ENCODE results near the gene TAP1. TPM values are rescaled to one million over a fixed set of nuclear protein-coding genes. Genes with fewer than 3 reads are reported as not detected.

Gene TAP1
- total RNA-seq, 2 donors from 2014 or later: 41.6 to 46.9 TPM

DNA sequence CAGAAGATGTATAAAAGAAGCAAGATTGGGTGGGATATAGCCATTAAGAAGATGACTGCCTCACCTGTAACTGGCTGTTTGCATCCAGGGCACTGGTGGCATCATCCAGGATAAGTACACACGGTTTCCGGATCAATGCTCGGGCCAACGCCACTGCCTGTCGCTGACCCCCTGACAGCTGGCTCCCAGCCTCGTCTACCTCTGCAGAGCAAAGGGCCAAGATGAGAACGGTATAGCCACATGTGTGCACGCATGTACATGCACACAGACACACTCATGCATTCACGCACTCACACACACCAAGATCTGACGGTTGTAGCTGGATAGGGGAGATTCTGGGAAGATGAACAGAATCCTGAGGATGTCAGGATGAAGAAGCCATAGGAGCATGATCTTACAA is 6.5 kb downstream of the TAP1 start:
- Histone ChIP-seq H3K27ac (no peak overlapping the region), H3K9me3 (no peaks in the 10 kb centered on the region), H3K36me3 (peaks cover 26% of the 10 kb centered on the region), H3K4me3 (no peak overlapping the region), H3K4me1 (ENCODE audit: control insufficient read depth in 1 of 2, low read depth in 2 of 2) (peaks cover 11 to 28% of the 10 kb centered on the region in 2 donors), H3K27me3 (replicated peaks; ENCODE audit: insufficient read depth) (no peaks in the 10 kb centered on the region)
- no peak for ATAC-seq (ENCODE audit: insufficient number of reproducible peaks, low FRiP score, low read depth)
- TF ChIP-seq, protein P1, sequence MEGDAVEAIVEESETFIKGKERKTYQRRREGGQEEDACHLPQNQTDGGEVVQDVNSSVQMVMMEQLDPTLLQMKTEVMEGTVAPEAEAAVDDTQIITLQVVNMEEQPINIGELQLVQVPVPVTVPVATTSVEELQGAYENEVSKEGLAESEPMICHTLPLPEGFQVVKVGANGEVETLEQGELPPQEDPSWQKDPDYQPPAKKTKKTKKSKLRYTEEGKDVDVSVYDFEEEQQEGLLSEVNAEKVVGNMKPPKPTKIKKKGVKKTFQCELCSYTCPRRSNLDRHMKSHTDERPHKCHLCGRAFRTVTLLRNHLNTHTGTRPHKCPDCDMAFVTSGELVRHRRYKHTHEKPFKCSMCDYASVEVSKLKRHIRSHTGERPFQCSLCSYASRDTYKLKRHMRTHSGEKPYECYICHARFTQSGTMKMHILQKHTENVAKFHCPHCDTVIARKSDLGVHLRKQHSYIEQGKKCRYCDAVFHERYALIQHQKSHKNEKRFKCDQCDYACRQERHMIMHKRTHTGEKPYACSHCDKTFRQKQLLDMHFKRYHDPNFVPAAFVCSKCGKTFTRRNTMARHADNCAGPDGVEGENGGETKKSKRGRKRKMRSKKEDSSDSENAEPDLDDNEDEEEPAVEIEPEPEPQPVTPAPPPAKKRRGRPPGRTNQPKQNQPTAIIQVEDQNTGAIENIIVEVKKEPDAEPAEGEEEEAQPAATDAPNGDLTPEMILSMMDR (IDR thresholded peaks at IDR 0.05): no peak
- DNase-seq (ENCODE audit: low spot score): no peak

DNA sequence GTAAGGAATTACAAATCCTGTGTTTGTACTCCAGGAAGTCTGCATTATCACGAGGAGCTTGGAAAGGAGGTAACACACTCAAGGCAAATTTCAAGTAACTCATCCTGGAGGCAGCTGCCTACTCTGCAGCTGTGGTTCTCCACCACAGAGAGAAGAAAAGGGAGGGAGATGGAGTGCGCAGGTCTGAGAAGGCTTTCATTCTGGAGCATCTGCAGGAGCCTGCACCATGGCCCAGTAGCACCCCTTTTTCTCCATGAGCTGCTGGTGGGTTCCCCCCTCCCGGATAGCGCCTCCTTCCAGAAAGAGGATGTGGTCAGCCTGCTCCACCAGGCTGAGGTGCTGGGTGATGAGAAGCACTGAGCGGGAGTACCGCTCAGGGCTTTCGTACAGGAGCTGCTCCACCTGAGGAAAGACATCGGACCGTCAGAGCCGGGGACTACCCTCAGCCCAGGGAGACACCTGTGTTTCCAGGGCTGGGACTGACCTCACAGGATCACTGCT is 8.1 kb downstream of the TAP1 start:
- H3K27ac ChIP-seq: no peak overlapping the region
- no peak for ATAC-seq (ENCODE audit: insufficient number of reproducible peaks, low FRiP score, low read depth)
- peaks cover 26% of the 10 kb centered on the region for H3K36me3 ChIP-seq
- no peaks in the 10 kb centered on the region for H3K9me3 ChIP-seq
- H3K4me3 ChIP-seq: peak overlapping the region; percentile 93
- DNase-seq (ENCODE audit: low spot score): no peak
- peaks cover 4 to 16% of the 10 kb centered on the region in 2 donors for H3K4me1 ChIP-seq (ENCODE audit: control insufficient read depth in 1 of 2, low read depth in 2 of 2)
- H3K27me3 ChIP-seq (replicated peaks; ENCODE audit: insufficient read depth): no peaks in the 10 kb centered on the region
- TF ChIP-seq, protein P1 (IDR thresholded peaks at IDR 0.05): no peak

DNA sequence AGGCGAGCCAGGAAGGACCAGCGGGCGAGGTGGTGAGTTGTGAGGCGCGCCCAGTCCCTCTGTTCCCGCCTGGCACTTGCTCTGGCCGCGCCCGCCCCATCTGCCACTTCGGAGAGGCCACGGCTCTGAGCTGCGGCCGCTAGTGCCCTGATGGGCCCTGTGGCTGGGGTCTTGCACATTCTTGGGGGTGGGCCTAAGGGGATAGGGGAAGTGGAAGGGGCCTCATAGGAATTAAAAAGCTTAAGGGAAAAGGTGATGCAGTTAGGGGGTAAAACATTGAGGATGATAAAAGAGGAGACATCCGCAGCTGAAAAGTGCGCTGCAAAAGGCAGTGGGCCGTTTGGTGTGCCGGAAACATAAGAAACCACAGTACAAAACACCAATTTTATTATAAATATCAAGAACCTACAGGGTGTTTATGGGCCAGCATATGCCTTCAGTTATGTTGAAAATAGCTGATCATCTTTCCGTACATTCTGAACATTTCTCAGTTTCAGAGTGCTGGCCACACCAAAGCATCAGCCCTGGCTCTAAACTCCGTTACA is 8.6 kb downstream of the TAP1 start:
- no peak for DNase-seq (ENCODE audit: low spot score)
- Histone ChIP-seq H3K4me3 (peak overlapping the region; percentile 93), H3K36me3 (peaks cover 26% of the 10 kb centered on the region), H3K27ac (peak overlapping the region; percentile 91 to 94), H3K4me1 (ENCODE audit: control insufficient read depth in 1 of 2, low read depth in 2 of 2) (peaks cover 4 to 16% of the 10 kb centered on the region in 2 donors), H3K9me3 (no peaks in the 10 kb centered on the region), H3K27me3 (replicated peaks; ENCODE audit: insufficient read depth) (no peaks in the 10 kb centered on the region)
- TF ChIP-seq, protein P1 (IDR thresholded peaks at IDR 0.05): no peak
- ATAC-seq (ENCODE audit: insufficient number of reproducible peaks, low FRiP score, low read depth): no peak

DNA sequence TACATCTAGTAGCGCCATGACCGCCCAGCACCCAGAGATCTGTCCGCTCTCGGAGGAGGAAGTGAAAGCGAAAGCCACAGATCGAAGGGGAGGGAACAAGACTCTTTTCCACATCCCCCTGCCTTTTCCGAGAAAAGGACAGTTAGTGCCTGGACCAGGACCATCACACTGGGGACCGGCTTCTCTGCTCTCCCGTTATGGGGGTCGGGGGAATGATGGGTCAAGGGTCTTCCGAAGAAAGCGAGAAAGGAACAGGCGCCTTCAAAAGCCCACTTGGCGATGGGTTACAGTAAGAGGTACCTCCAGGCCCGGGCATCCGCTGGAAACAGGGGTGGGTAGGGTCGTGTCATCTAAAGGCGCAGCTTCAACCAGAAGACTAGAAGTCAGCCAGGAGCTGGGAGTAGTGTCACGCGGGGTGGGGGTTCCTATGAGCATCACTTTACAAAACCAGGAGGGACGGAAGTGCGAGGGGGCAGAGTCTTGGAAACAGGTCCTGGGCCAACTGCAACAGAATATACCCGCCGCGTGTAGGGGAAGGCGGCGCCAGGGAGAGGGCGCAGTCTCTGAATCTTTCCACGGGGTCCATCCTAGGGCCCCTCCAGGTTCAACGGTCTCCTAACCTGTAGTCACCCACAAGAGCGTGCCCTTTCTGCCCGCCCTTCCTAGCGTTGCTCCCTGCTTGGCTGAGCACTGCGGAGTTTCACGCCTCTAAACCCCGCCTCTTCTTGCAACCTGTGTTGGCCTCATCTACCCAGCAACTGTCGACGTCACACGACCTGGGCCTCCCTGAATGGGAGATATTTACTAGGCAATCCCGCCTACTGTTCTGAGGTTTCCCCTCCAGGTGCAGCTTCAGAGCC is 9.3 kb downstream of the TAP1 start, which contains the start of gene PSMB8:
TSS of gene PSMB8 (minus strand) at position 69 of the 860 bp plus-strand sequence. CDS start at position 18, 51 bp downstream.
- Histone ChIP-seq H3K27me3 (replicated peaks; ENCODE audit: insufficient read depth) (no peaks in the 10 kb centered on the region), H3K9me3 (no peaks in the 10 kb centered on the region), H3K27ac (peak within 1 kb of the TSS; percentile 91 to 94), H3K4me1 (ENCODE audit: control insufficient read depth in 1 of 2, low read depth in 2 of 2) (peaks cover 4 to 16% of the 10 kb centered on the region in 2 donors), H3K36me3 (peaks cover 26% of the 10 kb centered on the region), H3K4me3 (peak within 1 kb of the TSS; percentile 93)
- peak; percentile 96 for DNase-seq (ENCODE audit: low spot score)
- ATAC-seq (ENCODE audit: insufficient number of reproducible peaks, low FRiP score, low read depth): peak; percentile 94
- TF ChIP-seq, protein P1 (IDR thresholded peaks at IDR 0.05): no peak

DNA sequence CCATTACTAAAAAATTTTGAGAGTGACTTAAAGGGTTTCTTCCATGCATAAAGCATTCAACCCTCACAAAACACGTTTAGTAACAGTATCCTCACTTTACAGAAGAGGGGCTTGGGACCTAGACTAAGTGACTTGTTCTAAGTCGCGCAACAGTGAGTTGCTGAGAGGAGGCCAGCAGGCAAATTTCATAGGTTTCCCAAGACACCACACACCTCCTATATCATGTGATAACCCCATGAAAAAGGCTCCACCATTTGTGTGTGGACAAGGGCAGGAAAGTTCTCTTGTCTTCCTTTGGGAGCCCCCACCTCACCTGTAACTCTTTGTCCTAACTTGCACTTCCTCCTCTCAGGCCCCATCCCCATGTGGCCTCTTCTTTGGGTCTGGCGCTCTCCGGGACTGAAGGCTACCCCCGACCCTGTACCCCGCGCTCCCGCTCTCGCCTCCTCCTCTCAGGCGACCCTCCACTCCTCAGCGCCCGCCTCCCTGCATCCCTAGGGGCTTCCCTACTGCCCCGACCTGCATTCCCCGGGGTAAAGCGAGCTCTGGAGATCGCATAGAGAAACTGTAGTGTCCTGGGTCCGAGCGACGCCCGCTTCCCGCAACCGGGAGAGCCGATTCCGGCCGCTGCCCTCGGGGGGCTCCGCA is 10.0 kb downstream of the TAP1 start:
- H3K4me1 ChIP-seq (ENCODE audit: control insufficient read depth in 1 of 2, low read depth in 2 of 2): peaks cover 4 to 16% of the 10 kb centered on the region in 2 donors
- H3K9me3 ChIP-seq: no peaks in the 10 kb centered on the region
- no peaks in the 10 kb centered on the region for H3K27me3 ChIP-seq (replicated peaks; ENCODE audit: insufficient read depth)
- H3K4me3 ChIP-seq: peak overlapping the region; percentile 93
- TF ChIP-seq, protein P1 (IDR thresholded peaks at IDR 0.05): no peak
- no peak for ATAC-seq (ENCODE audit: insufficient number of reproducible peaks, low FRiP score, low read depth)
- no peak for DNase-seq (ENCODE audit: low spot score)
- H3K27ac ChIP-seq: peak overlapping the region; percentile 91 to 94
- H3K36me3 ChIP-seq: peaks cover 19% of the 10 kb centered on the region

Measured in thoracic aorta (tissue), 2 donors.